Measurements from ENCODE around the gene CGGBP1. TPM values are rescaled to one million over a fixed set of nuclear protein-coding genes. Genes with fewer than 3 reads are reported as not detected.
A peak's percentile ranks its signal among the peaks of the same experiment; 100 is the strongest.

The CGGBP1 gene
- polyA plus RNA-seq, 3 donors, result 61.0 to 82.4 (median 68.7) TPM

- Histone ChIP-seq H3K4me3 (replicated peaks in 1 of 3; ENCODE audit: low read depth in 2 of 3, low read length in 3 of 3) (no peak overlapping the region), H3K4me2 (replicated peaks; ENCODE audit: extremely low read depth, low read length, poor library complexity, severe bottlenecking) (no peak overlapping the region), H3K4me1 (ENCODE audit: control insufficient read depth in 1 of 2, insufficient read depth in 2 of 2, low read length in 2 of 2) (peaks cover 10 to 18% of the 10 kb centered on the region in 2 donors), H3K27me3 (ENCODE audit: control insufficient read depth in 2 of 2, insufficient read depth in 2 of 2, low read length in 2 of 2) (no peaks in the 10 kb centered on the region), H3K36me3 (replicated peaks in 1 of 2; ENCODE audit: control insufficient read depth in 1 of 2, insufficient read depth in 2 of 2, low read length in 2 of 2) (no peaks in the 10 kb centered on the region), H2AFZ (ENCODE audit: insufficient read depth, low read depth, low read length, poor library complexity, severe bottlenecking) (no peak overlapping the region), H3K27ac (ENCODE audit: low read depth in 1 of 2, low read length in 2 of 2) (no peak overlapping the region), H3K79me2 (ENCODE audit: insufficient read depth, low read length) (no peaks in the 10 kb centered on the region), H4K20me1 (ENCODE audit: insufficient read depth, low read length) (no peaks in the 10 kb centered on the region), H3K9me3 (replicated peaks in 1 of 2; ENCODE audit: control insufficient read depth in 1 of 2, insufficient read depth in 1 of 2, low read length in 2 of 2) (no peaks in the 10 kb centered on the region), H3K9ac (ENCODE audit: insufficient read depth, low read length, poor library complexity, severe bottlenecking) (no peak overlapping the region)
- 71% methylated on average over 1 of the region's 6 CpGs for WGBS (ENCODE audit: insufficient coverage)
- peak; percentile 55 to 75 (median 75) for DNase-seq
- Mint-ChIP-seq H3K4me3 (no peak overlapping the region), H3K4me1 (peaks cover 27% of the 10 kb centered on the region), H3K27ac (peak overlapping the region in 1 of 7 donors; percentile 26), H3K27me3 (ENCODE audit: low read depth in 3 of 3) (no peaks in the 10 kb centered on the region), H3K9me3 (no peaks in the 10 kb centered on the region), H3K36me3 (no peaks in the 10 kb centered on the region)
- intact Hi-C loops (cut with micrococcal nuclease), result loop anchor here (5.0 to 10.0 kb wide), 2 partner anchors 228 to 651 kb away; no protein-coding TSS in a partner anchor
- TF ChIP-seq CTCF (IDR thresholded peaks at IDR 0.05), result peak; percentile 84
These were observed 55.6 kb downstream of the CGGBP1 start for GRCh38 chr3:88003115-88003755.

- Mint-ChIP-seq H3K27me3 (ENCODE audit: low read depth in 3 of 3) (no peaks in the 10 kb centered on the region), H3K36me3 (no peaks in the 10 kb centered on the region), H3K9me3 (no peaks in the 10 kb centered on the region), H3K4me3 (no peak overlapping the region), H3K4me1 (peaks cover 34% of the 10 kb centered on the region), H3K27ac (no peak overlapping the region)
- Histone ChIP-seq H3K79me2 (ENCODE audit: insufficient read depth, low read length) (no peaks in the 10 kb centered on the region), H3K4me2 (replicated peaks; ENCODE audit: extremely low read depth, low read length, poor library complexity, severe bottlenecking) (no peak overlapping the region), H4K20me1 (ENCODE audit: insufficient read depth, low read length) (no peaks in the 10 kb centered on the region), H3K4me3 (replicated peaks in 1 of 3; ENCODE audit: low read depth in 2 of 3, low read length in 3 of 3) (no peak overlapping the region), H3K27ac (ENCODE audit: low read depth in 1 of 2, low read length in 2 of 2) (no peak overlapping the region), H3K4me1 (ENCODE audit: control insufficient read depth in 1 of 2, insufficient read depth in 2 of 2, low read length in 2 of 2) (peaks cover 16 to 26% of the 10 kb centered on the region in 2 donors), H3K36me3 (replicated peaks in 1 of 2; ENCODE audit: control insufficient read depth in 1 of 2, insufficient read depth in 2 of 2, low read length in 2 of 2) (no peaks in the 10 kb centered on the region), H2AFZ (ENCODE audit: insufficient read depth, low read depth, low read length, poor library complexity, severe bottlenecking) (no peak overlapping the region), H3K9me3 (replicated peaks in 1 of 2; ENCODE audit: control insufficient read depth in 1 of 2, insufficient read depth in 1 of 2, low read length in 2 of 2) (no peaks in the 10 kb centered on the region), H3K27me3 (ENCODE audit: control insufficient read depth in 2 of 2, insufficient read depth in 2 of 2, low read length in 2 of 2) (no peaks in the 10 kb centered on the region), H3K9ac (ENCODE audit: insufficient read depth, low read length, poor library complexity, severe bottlenecking) (no peak overlapping the region)
- DNase-seq, result no peak
- intact Hi-C loops (cut with micrococcal nuclease), result loop anchor here (5.0 to 10.0 kb wide), 2 partner anchors 228 to 650 kb away; no protein-coding TSS in a partner anchor
- 93% methylated on average over 2 of the region's 3 CpGs for WGBS (ENCODE audit: insufficient coverage)
- TF ChIP-seq CTCF (IDR thresholded peaks at IDR 0.05), result no peak
These were observed 56.4 kb downstream of the CGGBP1 start for GRCh38 chr3:88002448-88002847.

Other genes with a start within 250 kb of the CGGBP1 start
- gene ZNF654, start 250 bp upstream of the CGGBP1 start, polyA plus RNA-seq, result 1 to 10 TPM; 3.0 to 7.2 (median 4.8) TPM
- 10 to 100 TPM in 2 of 3 donors, 1 to 10 TPM in 1; 9.1 to 25.4 (median 24.9) TPM for gene C3orf38, start 91.0 kb upstream of the CGGBP1 start, polyA plus RNA-seq

Measured in CD14-positive monocyte (primary cell).